ENCODE data around the gene PDE4D. TPM values are rescaled to one million over a fixed set of nuclear protein-coding genes. Genes with fewer than 3 reads are reported as not detected.

PDE4D gene
- total RNA-seq, 4 donors from 2014 or later: 35.0 to 121 (median 63.4) TPM

DNA sequence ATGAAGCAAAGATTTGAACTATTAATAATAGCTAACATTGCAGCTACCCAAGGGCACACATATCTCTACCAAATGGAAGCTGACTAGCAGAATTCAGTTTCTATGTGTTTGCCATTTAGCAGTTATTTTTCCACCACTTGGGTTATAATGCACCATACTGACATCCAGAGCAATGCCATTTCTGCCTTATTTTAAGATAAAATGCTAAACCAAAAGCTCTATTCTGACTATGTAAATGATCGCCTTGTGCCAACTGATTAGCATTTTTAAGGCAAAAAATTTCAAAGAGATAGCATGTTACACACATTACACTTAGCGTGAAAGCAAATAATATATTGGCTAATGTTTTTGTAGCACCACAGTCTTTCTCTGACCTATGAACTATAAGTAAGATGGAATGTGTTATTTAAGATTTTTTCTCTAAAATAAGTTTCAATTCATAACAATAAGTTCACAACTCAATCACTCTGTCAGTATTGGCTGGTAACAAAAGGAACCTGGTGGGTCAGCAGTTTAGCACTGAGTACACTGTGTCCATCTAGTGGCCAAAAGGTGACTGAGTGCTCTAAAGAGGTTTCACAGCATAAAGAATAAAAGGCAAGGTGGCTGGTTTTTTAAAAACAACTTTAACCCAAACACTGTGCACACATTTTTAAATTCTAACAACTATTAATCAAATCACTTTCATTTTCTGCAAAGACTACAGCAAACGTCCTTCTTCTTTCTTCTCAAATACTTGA is 443.5 kb downstream of the PDE4D start:
- Histone ChIP-seq H3K9me3 (peaks cover 0 to 7% (median 0%) of the 10 kb centered on the region in 3 donors), H3K27ac (no peak overlapping the region), H3K36me3 (no peaks in the 10 kb centered on the region), H3K4me3 (no peak overlapping the region), H3K27me3 (no peaks in the 10 kb centered on the region), H3K4me1 (no peaks in the 10 kb centered on the region)
- WGBS, 2 donors (ENCODE audit: low coverage in 1 of 2): 87 to 93% methylated on average over 3 of the region's 3 CpGs
- TF ChIP-seq POLR2A (IDR thresholded peaks at IDR 0.05) (no peak), POLR2AphosphoS5 (IDR thresholded peaks at IDR 0.05) (no peak), EP300 (IDR thresholded peaks at IDR 0.05) (no peak)
- TF ChIP-seq, protein P1, sequence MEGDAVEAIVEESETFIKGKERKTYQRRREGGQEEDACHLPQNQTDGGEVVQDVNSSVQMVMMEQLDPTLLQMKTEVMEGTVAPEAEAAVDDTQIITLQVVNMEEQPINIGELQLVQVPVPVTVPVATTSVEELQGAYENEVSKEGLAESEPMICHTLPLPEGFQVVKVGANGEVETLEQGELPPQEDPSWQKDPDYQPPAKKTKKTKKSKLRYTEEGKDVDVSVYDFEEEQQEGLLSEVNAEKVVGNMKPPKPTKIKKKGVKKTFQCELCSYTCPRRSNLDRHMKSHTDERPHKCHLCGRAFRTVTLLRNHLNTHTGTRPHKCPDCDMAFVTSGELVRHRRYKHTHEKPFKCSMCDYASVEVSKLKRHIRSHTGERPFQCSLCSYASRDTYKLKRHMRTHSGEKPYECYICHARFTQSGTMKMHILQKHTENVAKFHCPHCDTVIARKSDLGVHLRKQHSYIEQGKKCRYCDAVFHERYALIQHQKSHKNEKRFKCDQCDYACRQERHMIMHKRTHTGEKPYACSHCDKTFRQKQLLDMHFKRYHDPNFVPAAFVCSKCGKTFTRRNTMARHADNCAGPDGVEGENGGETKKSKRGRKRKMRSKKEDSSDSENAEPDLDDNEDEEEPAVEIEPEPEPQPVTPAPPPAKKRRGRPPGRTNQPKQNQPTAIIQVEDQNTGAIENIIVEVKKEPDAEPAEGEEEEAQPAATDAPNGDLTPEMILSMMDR (IDR thresholded peaks at IDR 0.05): no peak
- ATAC-seq: no peak

DNA sequence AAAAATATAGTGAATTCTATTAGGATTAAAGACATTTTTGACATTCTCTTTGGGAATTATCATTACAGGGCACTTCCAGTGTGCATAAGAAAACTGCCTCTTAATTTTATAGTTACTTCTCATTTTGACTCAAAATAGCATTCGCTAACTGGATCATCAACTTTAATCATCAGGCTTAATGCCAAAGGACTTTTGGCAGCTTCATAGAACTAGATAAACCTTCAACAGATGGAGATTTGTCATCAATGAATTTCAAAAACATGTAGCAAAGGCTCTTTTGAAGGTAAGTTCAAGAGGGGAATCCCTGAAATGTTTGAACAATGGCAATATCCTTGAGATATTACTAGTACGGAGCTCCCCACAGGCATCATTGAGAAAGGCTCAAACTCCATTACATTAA is 447.2 kb downstream of the PDE4D start:
- TF ChIP-seq, protein P1 (IDR thresholded peaks at IDR 0.05): no peak
- TF ChIP-seq EP300 (IDR thresholded peaks at IDR 0.05) (no peak), POLR2AphosphoS5 (IDR thresholded peaks at IDR 0.05) (no peak)
- WGBS, 2 donors (ENCODE audit: low coverage in 1 of 2): 72 to 85% methylated on average over 2 of the region's 2 CpGs
- ATAC-seq: no peak
- Histone ChIP-seq H3K4me1 (no peaks in the 10 kb centered on the region), H3K27ac (no peak overlapping the region), H3K4me3 (no peak overlapping the region), H3K36me3 (no peaks in the 10 kb centered on the region), H3K27me3 (no peaks in the 10 kb centered on the region), H3K9me3 (peaks cover 0 to 7% (median 0%) of the 10 kb centered on the region in 3 donors)

- WGBS, 2 donors (ENCODE audit: low coverage in 1 of 2): 100% methylated on average over 1 of the region's 1 CpG
- H3K27ac ChIP-seq: no peak overlapping the region
- H3K36me3 ChIP-seq: no peaks in the 10 kb centered on the region
- no peaks in the 10 kb centered on the region for H3K27me3 ChIP-seq
- ATAC-seq: no peak
- H3K9me3 ChIP-seq: peaks cover 0 to 7% (median 0%) of the 10 kb centered on the region in 3 donors
- no peaks in the 10 kb centered on the region for H3K4me1 ChIP-seq
- no peak for TF ChIP-seq POLR2AphosphoS5 (IDR thresholded peaks at IDR 0.05)
- no peak for TF ChIP-seq POLR2A (IDR thresholded peaks at IDR 0.05)
- TF ChIP-seq EP300 (IDR thresholded peaks at IDR 0.05): no peak
- TF ChIP-seq, protein P1 (IDR thresholded peaks at IDR 0.05): no peak
- no peak overlapping the region for H3K4me3 ChIP-seq
Measured at GRCh38 chr5:59445741-59446140, 447.8 kb downstream of the PDE4D start.

GRCh38 chr5:59439303-59439702 is 454.2 kb downstream of the PDE4D start:
- Histone ChIP-seq H3K27me3 (no peaks in the 10 kb centered on the region), H3K9me3 (no peaks in the 10 kb centered on the region), H3K4me1 (peaks cover 0 to 7% (median 0%) of the 10 kb centered on the region in 3 donors), H3K36me3 (no peaks in the 10 kb centered on the region), H3K4me3 (no peak overlapping the region), H3K27ac (no peak overlapping the region)
- TF ChIP-seq, protein P1 (IDR thresholded peaks at IDR 0.05): no peak
- TF ChIP-seq EP300 (IDR thresholded peaks at IDR 0.05) (no peak), POLR2A (IDR thresholded peaks at IDR 0.05) (no peak), POLR2AphosphoS5 (IDR thresholded peaks at IDR 0.05) (no peak)
- no peak for ATAC-seq
- WGBS, 2 donors (ENCODE audit: low coverage in 1 of 2): 94 to 100% methylated on average over 2 to 3 of the region's 3 CpGs

DNA sequence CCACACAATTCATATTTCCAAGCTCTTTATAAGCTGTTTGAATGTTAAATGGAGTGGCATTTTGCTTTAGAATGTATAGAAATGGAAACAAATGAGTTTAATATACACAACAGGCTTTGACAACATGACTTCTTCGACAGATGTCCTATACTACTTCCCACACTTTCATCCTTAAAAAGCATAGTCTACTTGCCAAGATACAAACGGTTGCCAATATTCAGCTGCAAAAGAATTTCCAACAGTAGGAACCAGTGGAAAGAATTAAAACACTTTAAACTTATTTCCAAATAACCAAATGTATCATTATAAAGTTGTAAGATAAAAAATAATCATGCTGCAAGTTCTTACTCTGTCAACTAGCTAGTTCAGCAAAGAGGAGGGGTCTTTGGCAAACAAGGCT is 456.4 kb downstream of the PDE4D start:
- TF ChIP-seq EP300 (IDR thresholded peaks at IDR 0.05): no peak
- TF ChIP-seq POLR2A (IDR thresholded peaks at IDR 0.05): no peak
- TF ChIP-seq, protein P1 (IDR thresholded peaks at IDR 0.05): no peak
- TF ChIP-seq POLR2AphosphoS5 (IDR thresholded peaks at IDR 0.05): no peak
- H3K4me1 ChIP-seq: peaks cover 0 to 7% (median 0%) of the 10 kb centered on the region in 3 donors
- no peak for ATAC-seq
- H3K9me3 ChIP-seq: no peaks in the 10 kb centered on the region
- WGBS, 2 donors (ENCODE audit: low coverage in 1 of 2): 22 to 37% methylated on average over 2 of the region's 2 CpGs
- H3K27me3 ChIP-seq: no peaks in the 10 kb centered on the region
- H3K36me3 ChIP-seq: no peaks in the 10 kb centered on the region
- H3K27ac ChIP-seq: no peak overlapping the region
- no peak overlapping the region for H3K4me3 ChIP-seq
